Measurements from ENCODE around the gene MRM3.

The MRM3 gene

DNA sequence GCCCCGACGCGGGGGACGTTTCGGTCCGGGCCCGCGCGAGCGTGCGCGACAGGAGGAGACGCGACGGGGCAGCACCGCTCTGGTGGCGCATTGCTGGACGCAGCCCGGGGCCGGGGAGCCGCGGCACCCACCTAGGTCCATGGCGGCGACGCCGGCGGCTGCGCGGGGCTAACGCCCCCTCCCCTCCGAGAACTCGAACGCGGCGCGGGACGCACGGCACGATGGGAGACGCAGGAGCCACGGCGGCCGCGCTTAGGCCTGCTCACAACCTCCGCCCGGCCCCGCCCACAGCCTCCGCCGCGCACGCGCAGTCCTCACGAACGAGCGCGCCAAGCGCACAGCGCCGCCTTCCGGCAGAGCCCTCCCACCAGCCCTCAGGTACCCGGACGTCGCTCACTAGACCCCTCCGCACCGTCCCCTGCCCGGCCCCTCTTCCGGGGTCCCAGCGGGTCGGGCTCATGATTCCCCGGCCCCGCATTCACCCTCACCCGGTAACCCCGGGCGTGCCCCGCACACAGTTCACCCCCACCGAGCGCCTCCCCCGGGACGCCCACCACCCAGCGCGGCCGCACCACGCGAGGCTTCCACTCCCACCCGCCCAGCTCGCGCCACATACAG lies 30.0 kb upstream of the MRM3 start, which contains the start of gene GEMIN4 (continued):
- TF ChIP-seq, protein P1, sequence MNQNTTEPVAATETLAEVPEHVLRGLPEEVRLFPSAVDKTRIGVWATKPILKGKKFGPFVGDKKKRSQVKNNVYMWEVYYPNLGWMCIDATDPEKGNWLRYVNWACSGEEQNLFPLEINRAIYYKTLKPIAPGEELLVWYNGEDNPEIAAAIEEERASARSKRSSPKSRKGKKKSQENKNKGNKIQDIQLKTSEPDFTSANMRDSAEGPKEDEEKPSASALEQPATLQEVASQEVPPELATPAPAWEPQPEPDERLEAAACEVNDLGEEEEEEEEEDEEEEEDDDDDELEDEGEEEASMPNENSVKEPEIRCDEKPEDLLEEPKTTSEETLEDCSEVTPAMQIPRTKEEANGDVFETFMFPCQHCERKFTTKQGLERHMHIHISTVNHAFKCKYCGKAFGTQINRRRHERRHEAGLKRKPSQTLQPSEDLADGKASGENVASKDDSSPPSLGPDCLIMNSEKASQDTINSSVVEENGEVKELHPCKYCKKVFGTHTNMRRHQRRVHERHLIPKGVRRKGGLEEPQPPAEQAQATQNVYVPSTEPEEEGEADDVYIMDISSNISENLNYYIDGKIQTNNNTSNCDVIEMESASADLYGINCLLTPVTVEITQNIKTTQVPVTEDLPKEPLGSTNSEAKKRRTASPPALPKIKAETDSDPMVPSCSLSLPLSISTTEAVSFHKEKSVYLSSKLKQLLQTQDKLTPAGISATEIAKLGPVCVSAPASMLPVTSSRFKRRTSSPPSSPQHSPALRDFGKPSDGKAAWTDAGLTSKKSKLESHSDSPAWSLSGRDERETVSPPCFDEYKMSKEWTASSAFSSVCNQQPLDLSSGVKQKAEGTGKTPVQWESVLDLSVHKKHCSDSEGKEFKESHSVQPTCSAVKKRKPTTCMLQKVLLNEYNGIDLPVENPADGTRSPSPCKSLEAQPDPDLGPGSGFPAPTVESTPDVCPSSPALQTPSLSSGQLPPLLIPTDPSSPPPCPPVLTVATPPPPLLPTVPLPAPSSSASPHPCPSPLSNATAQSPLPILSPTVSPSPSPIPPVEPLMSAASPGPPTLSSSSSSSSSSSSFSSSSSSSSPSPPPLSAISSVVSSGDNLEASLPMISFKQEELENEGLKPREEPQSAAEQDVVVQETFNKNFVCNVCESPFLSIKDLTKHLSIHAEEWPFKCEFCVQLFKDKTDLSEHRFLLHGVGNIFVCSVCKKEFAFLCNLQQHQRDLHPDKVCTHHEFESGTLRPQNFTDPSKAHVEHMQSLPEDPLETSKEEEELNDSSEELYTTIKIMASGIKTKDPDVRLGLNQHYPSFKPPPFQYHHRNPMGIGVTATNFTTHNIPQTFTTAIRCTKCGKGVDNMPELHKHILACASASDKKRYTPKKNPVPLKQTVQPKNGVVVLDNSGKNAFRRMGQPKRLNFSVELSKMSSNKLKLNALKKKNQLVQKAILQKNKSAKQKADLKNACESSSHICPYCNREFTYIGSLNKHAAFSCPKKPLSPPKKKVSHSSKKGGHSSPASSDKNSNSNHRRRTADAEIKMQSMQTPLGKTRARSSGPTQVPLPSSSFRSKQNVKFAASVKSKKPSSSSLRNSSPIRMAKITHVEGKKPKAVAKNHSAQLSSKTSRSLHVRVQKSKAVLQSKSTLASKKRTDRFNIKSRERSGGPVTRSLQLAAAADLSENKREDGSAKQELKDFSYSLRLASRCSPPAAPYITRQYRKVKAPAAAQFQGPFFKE (tag by site-specific recombination; IDR thresholded peaks at IDR 0.05; ENCODE audit: borderline replicate concordance): no peak
- TF ChIP-seq ZNF48 (tag by site-specific recombination; IDR thresholded peaks at IDR 0.05) (no peak), MYNN (tag by site-specific recombination; IDR thresholded peaks at IDR 0.05; ENCODE audit: borderline replicate concordance) (no peak), ZNF211 (tag by site-specific recombination; IDR thresholded peaks at IDR 0.05; ENCODE audit: low read depth) (no peak), ZNF501 (tag by site-specific recombination; IDR thresholded peaks at IDR 0.05) (peak; percentile 93), ZNF2 (tag by site-specific recombination; IDR thresholded peaks at IDR 0.05) (peak; percentile 80), ZNF830 (tag by site-specific recombination; IDR thresholded peaks at IDR 0.05; ENCODE audit: low read depth) (no peak), ZSCAN16 (tag by site-specific recombination; IDR thresholded peaks at IDR 0.05) (no peak), IKZF3 (tag by site-specific recombination; IDR thresholded peaks at IDR 0.05) (no peak), ZNF239 (tag by site-specific recombination; IDR thresholded peaks at IDR 0.05) (no peak), ZNF785 (tag by site-specific recombination; IDR thresholded peaks at IDR 0.05) (no peak), ZNF548 (tag by site-specific recombination; IDR thresholded peaks at IDR 0.05) (no peak), ZBTB17 (tag by site-specific recombination; IDR thresholded peaks at IDR 0.05) (peak; percentile 36; the same call in 1 of the 2 replicates), ZNF433 (tag by site-specific recombination; IDR thresholded peaks at IDR 0.05; ENCODE audit: low read depth) (no peak), TRIM28 (IDR thresholded peaks at IDR 0.05; ENCODE audit: borderline replicate concordance, low read length) (no peak), ZNF335 (tag by site-specific recombination; conservative IDR thresholded peaks at IDR 0.05) (peak; percentile 58; the same call in 1 of the 2 replicates), KLF10 (tag by site-specific recombination; IDR thresholded peaks at IDR 0.05) (0 out of 2 replicates have a peak, but pooled peaks have one; percentile 60)
- TF ChIP-seq, protein P2, sequence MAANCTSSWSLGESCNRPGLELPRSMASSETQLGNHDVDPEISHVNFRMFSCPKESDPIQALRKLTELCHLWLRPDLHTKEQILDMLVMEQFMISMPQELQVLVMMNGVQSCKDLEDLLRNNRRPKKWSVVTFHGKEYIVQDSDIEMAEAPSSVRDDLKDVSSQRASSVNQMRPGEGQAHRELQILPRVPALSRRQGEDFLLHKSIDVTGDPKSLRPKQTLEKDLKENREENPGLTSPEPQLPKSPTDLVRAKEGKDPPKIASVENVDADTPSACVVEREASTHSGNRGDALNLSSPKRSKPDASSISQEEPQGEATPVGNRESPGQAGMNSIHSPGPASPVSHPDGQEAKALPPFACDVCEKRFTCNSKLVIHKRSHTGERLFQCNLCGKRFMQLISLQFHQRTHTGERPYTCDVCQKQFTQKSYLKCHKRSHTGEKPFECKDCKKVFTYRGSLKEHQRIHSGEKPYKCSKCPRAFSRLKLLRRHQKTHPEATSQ (tag by site-specific recombination; IDR thresholded peaks at IDR 0.05): 0 out of 2 replicates have a peak, but pooled peaks have one; percentile 54
- TF ChIP-seq, protein P3, sequence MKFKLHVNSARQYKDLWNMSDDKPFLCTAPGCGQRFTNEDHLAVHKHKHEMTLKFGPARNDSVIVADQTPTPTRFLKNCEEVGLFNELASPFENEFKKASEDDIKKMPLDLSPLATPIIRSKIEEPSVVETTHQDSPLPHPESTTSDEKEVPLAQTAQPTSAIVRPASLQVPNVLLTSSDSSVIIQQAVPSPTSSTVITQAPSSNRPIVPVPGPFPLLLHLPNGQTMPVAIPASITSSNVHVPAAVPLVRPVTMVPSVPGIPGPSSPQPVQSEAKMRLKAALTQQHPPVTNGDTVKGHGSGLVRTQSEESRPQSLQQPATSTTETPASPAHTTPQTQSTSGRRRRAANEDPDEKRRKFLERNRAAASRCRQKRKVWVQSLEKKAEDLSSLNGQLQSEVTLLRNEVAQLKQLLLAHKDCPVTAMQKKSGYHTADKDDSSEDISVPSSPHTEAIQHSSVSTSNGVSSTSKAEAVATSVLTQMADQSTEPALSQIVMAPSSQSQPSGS (tag by site-specific recombination; IDR thresholded peaks at IDR 0.05; ENCODE audit: low read depth): no peak
- TF ChIP-seq, protein P4, sequence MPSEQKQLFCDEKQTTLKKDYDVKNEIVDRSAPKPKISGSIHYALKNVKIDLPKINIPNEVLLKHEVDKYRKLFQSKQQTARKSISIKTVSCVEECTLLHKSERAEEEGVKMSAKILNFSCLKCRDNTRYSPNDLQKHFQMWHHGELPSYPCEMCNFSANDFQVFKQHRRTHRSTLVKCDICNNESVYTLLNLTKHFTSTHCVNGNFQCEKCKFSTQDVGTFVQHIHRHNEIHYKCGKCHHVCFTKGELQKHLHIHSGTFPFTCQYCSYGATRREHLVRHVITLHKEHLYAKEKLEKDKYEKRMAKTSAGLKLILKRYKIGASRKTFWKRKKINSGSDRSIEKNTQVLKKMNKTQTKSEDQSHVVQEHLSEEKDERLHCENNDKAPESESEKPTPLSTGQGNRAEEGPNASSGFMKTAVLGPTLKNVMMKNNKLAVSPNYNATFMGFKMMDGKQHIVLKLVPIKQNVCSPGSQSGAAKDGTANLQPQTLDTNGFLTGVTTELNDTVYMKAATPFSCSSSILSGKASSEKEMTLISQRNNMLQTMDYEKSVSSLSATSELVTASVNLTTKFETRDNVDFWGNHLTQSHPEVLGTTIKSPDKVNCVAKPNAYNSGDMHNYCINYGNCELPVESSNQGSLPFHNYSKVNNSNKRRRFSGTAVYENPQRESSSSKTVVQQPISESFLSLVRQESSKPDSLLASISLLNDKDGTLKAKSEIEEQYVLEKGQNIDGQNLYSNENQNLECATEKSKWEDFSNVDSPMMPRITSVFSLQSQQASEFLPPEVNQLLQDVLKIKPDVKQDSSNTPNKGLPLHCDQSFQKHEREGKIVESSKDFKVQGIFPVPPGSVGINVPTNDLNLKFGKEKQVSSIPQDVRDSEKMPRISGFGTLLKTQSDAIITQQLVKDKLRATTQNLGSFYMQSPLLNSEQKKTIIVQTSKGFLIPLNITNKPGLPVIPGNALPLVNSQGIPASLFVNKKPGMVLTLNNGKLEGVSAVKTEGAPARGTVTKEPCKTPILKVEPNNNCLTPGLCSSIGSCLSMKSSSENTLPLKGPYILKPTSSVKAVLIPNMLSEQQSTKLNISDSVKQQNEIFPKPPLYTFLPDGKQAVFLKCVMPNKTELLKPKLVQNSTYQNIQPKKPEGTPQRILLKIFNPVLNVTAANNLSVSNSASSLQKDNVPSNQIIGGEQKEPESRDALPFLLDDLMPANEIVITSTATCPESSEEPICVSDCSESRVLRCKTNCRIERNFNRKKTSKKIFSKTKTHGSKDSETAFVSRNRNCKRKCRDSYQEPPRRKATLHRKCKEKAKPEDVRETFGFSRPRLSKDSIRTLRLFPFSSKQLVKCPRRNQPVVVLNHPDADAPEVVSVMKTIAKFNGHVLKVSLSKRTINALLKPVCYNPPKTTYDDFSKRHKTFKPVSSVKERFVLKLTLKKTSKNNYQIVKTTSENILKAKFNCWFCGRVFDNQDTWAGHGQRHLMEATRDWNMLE (tag by site-specific recombination; conservative IDR thresholded peaks at IDR 0.05; ENCODE audit: low read depth): no peak
- TF ChIP-seq, protein P5, sequence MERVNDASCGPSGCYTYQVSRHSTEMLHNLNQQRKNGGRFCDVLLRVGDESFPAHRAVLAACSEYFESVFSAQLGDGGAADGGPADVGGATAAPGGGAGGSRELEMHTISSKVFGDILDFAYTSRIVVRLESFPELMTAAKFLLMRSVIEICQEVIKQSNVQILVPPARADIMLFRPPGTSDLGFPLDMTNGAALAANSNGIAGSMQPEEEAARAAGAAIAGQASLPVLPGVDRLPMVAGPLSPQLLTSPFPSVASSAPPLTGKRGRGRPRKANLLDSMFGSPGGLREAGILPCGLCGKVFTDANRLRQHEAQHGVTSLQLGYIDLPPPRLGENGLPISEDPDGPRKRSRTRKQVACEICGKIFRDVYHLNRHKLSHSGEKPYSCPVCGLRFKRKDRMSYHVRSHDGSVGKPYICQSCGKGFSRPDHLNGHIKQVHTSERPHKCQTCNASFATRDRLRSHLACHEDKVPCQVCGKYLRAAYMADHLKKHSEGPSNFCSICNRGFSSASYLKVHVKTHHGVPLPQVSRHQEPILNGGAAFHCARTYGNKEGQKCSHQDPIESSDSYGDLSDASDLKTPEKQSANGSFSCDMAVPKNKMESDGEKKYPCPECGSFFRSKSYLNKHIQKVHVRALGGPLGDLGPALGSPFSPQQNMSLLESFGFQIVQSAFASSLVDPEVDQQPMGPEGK (tag by site-specific recombination; IDR thresholded peaks at IDR 0.05): peak; percentile 93
- TF ChIP-seq, protein P6, sequence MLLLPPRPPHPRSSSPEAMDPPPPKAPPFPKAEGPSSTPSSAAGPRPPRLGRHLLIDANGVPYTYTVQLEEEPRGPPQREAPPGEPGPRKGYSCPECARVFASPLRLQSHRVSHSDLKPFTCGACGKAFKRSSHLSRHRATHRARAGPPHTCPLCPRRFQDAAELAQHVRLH (tag by site-specific recombination; IDR thresholded peaks at IDR 0.05): 0 out of 2 replicates have a peak, but pooled peaks have one; percentile 13

All from HEK293 (cell line).